Measurements from ENCODE around the gene SHF. TPM values are rescaled to one million over a fixed set of nuclear protein-coding genes. Genes with fewer than 3 reads are reported as not detected.

SHF gene
- total RNA-seq, 1 donor from 2014 or later = 34.6 TPM

DNA sequence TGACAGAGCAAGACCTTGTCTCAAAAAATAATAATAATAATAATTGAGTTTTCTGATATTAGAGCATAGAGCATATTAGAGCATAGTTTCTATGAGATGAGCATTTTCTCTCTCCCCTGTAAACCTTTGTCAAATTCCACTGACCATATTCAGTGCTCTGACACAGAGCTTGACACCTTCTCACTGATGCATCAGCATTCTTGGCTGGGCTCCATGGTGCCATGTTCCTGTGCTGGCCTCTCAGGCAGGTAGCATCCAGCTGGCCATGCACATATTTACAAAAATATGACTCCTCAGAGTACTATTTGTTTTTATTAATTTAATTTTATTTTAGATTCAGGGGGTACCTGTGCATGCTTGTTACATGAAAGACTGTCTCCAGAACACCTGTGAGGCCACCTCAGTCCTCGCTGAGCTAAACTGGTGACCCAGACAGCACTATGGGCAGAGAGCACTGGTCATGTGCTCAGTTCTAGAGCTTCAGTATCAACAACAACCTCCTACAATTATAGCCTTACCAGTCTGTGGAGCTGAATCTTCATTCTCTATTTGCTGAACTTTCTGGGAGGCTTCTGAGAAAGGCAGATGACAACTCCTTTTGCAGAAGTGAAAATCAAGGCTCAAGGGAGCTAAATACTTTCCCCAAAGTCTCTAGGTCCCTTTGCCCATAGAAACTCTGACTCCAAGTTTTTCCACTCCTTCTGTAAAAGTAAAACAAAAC is 42.6 kb upstream of the SHF start:
- H3K4me3 Mint-ChIP-seq = no peak overlapping the region
- H3K27ac Mint-ChIP-seq = no peak overlapping the region
- H3K4me1 Mint-ChIP-seq = no peaks in the 10 kb centered on the region
- no peaks in the 10 kb centered on the region for H3K36me3 Mint-ChIP-seq
- peaks cover 12% of the 10 kb centered on the region for H3K27me3 Mint-ChIP-seq (ENCODE audit: low read depth)
- DNase-seq (ENCODE audit: low spot score in 2 of 2, unreplicated experiment in 2 of 2) = no peak
- H3K9me3 Mint-ChIP-seq = peaks cover 11% of the 10 kb centered on the region
- TF ChIP-seq, protein P1, sequence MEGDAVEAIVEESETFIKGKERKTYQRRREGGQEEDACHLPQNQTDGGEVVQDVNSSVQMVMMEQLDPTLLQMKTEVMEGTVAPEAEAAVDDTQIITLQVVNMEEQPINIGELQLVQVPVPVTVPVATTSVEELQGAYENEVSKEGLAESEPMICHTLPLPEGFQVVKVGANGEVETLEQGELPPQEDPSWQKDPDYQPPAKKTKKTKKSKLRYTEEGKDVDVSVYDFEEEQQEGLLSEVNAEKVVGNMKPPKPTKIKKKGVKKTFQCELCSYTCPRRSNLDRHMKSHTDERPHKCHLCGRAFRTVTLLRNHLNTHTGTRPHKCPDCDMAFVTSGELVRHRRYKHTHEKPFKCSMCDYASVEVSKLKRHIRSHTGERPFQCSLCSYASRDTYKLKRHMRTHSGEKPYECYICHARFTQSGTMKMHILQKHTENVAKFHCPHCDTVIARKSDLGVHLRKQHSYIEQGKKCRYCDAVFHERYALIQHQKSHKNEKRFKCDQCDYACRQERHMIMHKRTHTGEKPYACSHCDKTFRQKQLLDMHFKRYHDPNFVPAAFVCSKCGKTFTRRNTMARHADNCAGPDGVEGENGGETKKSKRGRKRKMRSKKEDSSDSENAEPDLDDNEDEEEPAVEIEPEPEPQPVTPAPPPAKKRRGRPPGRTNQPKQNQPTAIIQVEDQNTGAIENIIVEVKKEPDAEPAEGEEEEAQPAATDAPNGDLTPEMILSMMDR (IDR thresholded peaks at IDR 0.05; ENCODE audit: unreplicated experiment) = no peak

DNA sequence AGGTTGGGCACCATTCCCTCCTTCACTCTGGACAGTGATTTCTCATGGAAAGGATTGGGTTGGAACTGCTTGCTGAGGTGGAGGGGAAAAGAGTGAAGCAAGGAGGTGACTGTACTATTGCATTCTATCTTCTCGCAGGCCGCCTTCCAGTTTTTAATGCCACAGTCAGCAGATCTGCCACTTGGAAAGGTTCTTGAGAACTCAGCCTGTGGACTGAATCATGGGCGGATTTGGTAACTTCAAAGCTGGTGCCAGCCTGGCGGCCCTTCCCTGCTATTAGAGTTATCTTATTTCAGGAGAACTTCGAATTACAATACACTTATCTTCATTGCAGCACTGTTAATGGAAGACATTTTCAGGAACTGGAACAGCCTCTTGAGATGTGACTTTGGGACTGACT is 41.2 kb upstream of the SHF start:
- TF ChIP-seq, protein P1 (IDR thresholded peaks at IDR 0.05; ENCODE audit: unreplicated experiment) = no peak
- no peaks in the 10 kb centered on the region for H3K4me1 Mint-ChIP-seq
- no peaks in the 10 kb centered on the region for H3K36me3 Mint-ChIP-seq
- no peak for DNase-seq (ENCODE audit: low spot score in 2 of 2, unreplicated experiment in 2 of 2)
- H3K27ac Mint-ChIP-seq = no peak overlapping the region
- H3K9me3 Mint-ChIP-seq = peaks cover 9% of the 10 kb centered on the region
- no peak overlapping the region for H3K4me3 Mint-ChIP-seq
- H3K27me3 Mint-ChIP-seq (ENCODE audit: low read depth) = peaks cover 24% of the 10 kb centered on the region

DNA sequence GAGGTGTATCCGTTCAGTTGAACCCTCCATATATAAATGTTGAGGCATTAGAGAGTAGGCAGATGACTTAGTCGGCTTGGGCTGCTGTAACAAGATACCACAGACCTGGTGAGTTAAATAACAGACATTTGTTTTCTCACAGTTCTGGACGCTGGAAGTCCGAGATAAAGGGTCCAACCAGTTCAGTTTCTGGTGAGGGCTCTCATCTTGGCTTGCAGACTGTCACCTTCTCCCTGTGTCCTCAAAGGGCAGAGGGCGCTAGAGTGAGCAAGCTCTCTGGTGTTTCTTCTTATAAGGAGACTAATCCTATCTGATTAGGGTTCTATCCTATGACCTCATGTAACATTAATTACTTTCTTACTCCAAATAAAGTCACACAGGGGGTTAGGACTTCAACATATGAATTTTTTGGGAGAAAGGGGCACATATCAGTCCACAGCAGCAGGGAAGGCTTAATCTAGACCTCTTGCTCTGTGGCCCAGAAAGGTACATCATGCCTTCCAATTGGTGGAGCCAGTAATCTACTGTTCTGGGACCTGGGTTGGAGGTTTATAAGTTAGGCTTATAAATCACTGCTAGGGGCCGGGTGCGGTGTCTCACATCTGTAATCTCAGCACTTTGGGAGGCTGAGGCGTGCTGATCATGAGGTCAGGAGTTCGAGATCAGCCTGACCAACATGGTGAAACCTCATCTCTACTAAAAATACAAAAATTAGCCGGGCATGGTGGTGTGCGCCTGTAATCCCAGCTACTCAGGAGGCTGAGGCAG is 37.9 kb upstream of the SHF start:
- Mint-ChIP-seq H3K4me3 (no peak overlapping the region), H3K27ac (no peak overlapping the region), H3K27me3 (ENCODE audit: low read depth) (peaks cover 49% of the 10 kb centered on the region), H3K9me3 (no peaks in the 10 kb centered on the region), H3K36me3 (no peaks in the 10 kb centered on the region), H3K4me1 (no peaks in the 10 kb centered on the region)
- DNase-seq (ENCODE audit: low spot score in 2 of 2, unreplicated experiment in 2 of 2) = no peak
- TF ChIP-seq, protein P1 (IDR thresholded peaks at IDR 0.05; ENCODE audit: unreplicated experiment) = no peak

DNA sequence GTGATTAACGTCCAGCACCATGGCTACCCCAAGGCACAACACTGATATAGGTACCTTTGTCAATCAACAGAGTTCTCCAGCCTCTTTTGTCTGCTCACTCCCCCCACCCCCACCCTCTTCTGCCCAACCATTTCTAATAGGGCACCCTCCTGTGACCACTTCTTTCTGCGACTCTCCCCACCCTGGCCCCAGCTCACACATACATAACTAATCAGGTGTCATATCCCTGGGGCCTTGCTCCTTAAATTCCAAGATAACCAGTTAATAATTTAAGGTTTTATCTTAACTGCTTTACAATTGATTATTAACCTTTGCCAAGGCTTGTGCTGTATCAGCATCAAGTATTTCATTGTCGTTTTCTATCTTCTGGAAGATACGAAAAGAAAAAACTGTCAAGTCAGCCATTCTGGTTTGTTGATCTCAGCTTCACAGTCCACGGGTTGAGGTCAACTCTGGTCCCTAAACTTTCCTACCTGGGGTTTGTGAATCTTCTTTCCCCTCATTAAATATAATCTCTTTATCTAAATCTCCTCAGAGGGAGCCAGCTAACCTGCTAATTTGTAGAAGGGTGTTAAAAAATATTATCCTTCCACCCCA is 37.0 kb upstream of the SHF start:
- H3K4me1 Mint-ChIP-seq = no peaks in the 10 kb centered on the region
- TF ChIP-seq, protein P1 (IDR thresholded peaks at IDR 0.05; ENCODE audit: unreplicated experiment) = no peak
- no peak for DNase-seq (ENCODE audit: low spot score in 2 of 2, unreplicated experiment in 2 of 2)
- H3K27ac Mint-ChIP-seq = no peak overlapping the region
- H3K36me3 Mint-ChIP-seq = no peaks in the 10 kb centered on the region
- H3K27me3 Mint-ChIP-seq (ENCODE audit: low read depth) = peaks cover 57% of the 10 kb centered on the region
- no peaks in the 10 kb centered on the region for H3K9me3 Mint-ChIP-seq
- H3K4me3 Mint-ChIP-seq = no peak overlapping the region

DNA sequence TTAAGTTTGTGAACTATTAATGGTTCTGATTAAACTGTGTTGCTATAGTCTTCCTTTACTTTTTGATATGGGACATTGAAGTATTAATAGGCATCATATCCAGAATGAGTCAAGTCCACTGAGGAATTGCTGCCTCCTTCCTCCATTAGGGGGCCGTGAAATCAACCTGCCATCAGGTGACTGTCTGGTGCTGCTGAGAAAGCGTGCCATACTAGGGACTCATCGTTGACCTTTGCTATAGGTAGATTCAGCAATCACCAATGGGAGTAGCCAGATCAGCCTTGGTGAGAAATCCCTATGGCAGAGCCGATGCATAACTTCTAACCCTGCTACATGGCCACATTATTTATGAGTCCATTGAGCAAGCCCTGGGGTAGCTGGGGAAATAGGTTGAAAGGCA is 34.2 kb upstream of the SHF start:
- no peaks in the 10 kb centered on the region for H3K36me3 Mint-ChIP-seq
- no peak for DNase-seq (ENCODE audit: low spot score in 2 of 2, unreplicated experiment in 2 of 2)
- H3K4me1 Mint-ChIP-seq = no peaks in the 10 kb centered on the region
- no peak overlapping the region for H3K4me3 Mint-ChIP-seq
- H3K27me3 Mint-ChIP-seq (ENCODE audit: low read depth) = peaks cover 55% of the 10 kb centered on the region
- TF ChIP-seq, protein P1 (IDR thresholded peaks at IDR 0.05; ENCODE audit: unreplicated experiment) = no peak
- H3K27ac Mint-ChIP-seq = no peak overlapping the region
- H3K9me3 Mint-ChIP-seq = no peaks in the 10 kb centered on the region
